Neural cell (in vitro differentiated cells): ENCODE results near the gene GLI2. TPM values are rescaled to one million over a fixed set of nuclear protein-coding genes. Genes with fewer than 3 reads are reported as not detected.

Experiments used
- H2AFZ ChIP-seq: fragments of 200-600, 300-800 bp; sonication (generic), shearing (Covaris generic); 2 replicates; pipeline ENCODE4 v1.6.0; 2014; ENCODE audit warnings: low read depth, mild to moderate bottlenecking, antibody characterized with exemption, low read length, moderate library complexity
- H3F3A ChIP-seq: fragments of 200-600 bp; shearing (Covaris generic); 2 replicates; pipeline ENCODE4 v1.6.1; 2016; ENCODE audit warnings: mild to moderate bottlenecking, moderate library complexity, mixed read lengths, antibody characterized with exemption, low read length; ENCODE audit not compliant: insufficient read depth, poor library complexity, severe bottlenecking
- H3K27ac ChIP-seq: fragments of 200-600, 300-800 bp; sonication (generic), shearing (Covaris generic); 2 replicates; pipeline ENCODE4 v1.5.1; 2014; ENCODE audit warnings: mild to moderate bottlenecking, low read length, moderate library complexity
- H3K27me3 ChIP-seq: fragments of 300-800, 200-600 bp; sonication (generic), shearing (Covaris generic); 2 replicates; pipeline ENCODE4 v1.6.0; 2014; ENCODE audit warnings: mild to moderate bottlenecking, low read depth, low read length, moderate library complexity; ENCODE audit not compliant: insufficient read depth
- H3K36me3 ChIP-seq: fragments of 300-800, 200-600 bp; sonication (generic), shearing (Covaris generic); 2 replicates; pipeline ENCODE4 v1.5.1; 2014; ENCODE audit warnings: mild to moderate bottlenecking, antibody characterized with exemption, low read length, moderate library complexity; ENCODE audit not compliant: insufficient read depth
- H3K4me2 ChIP-seq: fragments of 300-800, 200-600 bp; sonication (generic), shearing (Covaris generic); 2 replicates; pipeline ENCODE4 v1.6.0; 2014; ENCODE audit warnings: mild to moderate bottlenecking, low read length
- H3K4me3 ChIP-seq: fragments of 300-800, 200-600 bp; sonication (generic), shearing (Covaris generic); 2 replicates; pipeline ENCODE4 v1.5.1; 2014; ENCODE audit warnings: mild to moderate bottlenecking, low read length, moderate library complexity
- H3K79me2 ChIP-seq: fragments of 200-600 bp; shearing (Covaris generic); replicated peaks from 2 replicates; pipeline ENCODE4 v1.6.0; 2014; ENCODE audit warnings: mild to moderate bottlenecking, low read length, moderate library complexity; ENCODE audit not compliant: insufficient read depth
- H3K9ac ChIP-seq: fragments of 300-800, 200-600 bp; sonication (generic), shearing (Covaris generic); 2 replicates; pipeline ENCODE4 v1.6.1; 2016; ENCODE audit warnings: mild to moderate bottlenecking, low read length, mixed read lengths
- H3K9me2 ChIP-seq: fragments of 200-600 bp; shearing (Covaris generic); 2 replicates; pipeline ENCODE4 v1.6.1; 2016; ENCODE audit warnings: mild to moderate bottlenecking, low read length, mixed read lengths; ENCODE audit not compliant: insufficient read depth
- H3K9me3 ChIP-seq: fragments of 200-600, 300-800 bp; sonication (generic), shearing (Covaris generic); 2 replicates; pipeline ENCODE4 v1.6.1; 2016; ENCODE audit warnings: mild to moderate bottlenecking, mixed run types, low read length, moderate library complexity, mixed read lengths
- H4K20me1 ChIP-seq: fragments of 200-600 bp; shearing (Covaris generic); 2 replicates; pipeline ENCODE4 v1.6.1; 2016; ENCODE audit warnings: mild to moderate bottlenecking, mixed run types; ENCODE audit not compliant: insufficient read depth
- CTCF ChIP-seq: fragments of 450-650 bp; IDR thresholded peaks from 2 replicates; pipeline ENCODE4 v1.5.1; 2014; ENCODE audit warnings: antibody characterized with exemption, mild to moderate bottlenecking, moderate library complexity; ENCODE audit not compliant: poor library complexity, severe bottlenecking
- EP300 ChIP-seq: fragments of 450-650 bp; conservative IDR thresholded peaks from 2 replicates; pipeline ENCODE4 v1.6.1; 2014; ENCODE audit warnings: antibody characterized with exemption, mild to moderate bottlenecking, moderate library complexity; ENCODE audit not compliant: poor library complexity, severe bottlenecking
- EZH2 ChIP-seq: fragments of 200-600, 300-800 bp; shearing (Covaris generic), sonication (generic); IDR thresholded peaks from 2 replicates; pipeline ENCODE4 v1.6.1; 2014; ENCODE audit warnings: antibody characterized with exemption, low read length, borderline replicate concordance, mild to moderate bottlenecking; ENCODE audit not compliant: insufficient read depth, poor library complexity, severe bottlenecking
- MXI1 ChIP-seq: fragments of 450-650 bp; conservative IDR thresholded peaks from 2 replicates; pipeline ENCODE4 v1.6.1; 2014; ENCODE audit warnings: antibody characterized with exemption, mild to moderate bottlenecking; ENCODE audit not compliant: poor library complexity, severe bottlenecking
- POLR2AphosphoS5 ChIP-seq: IDR thresholded peaks from 2 replicates; pipeline ENCODE4 v1.6.1; 2012
- RAD21 ChIP-seq: fragments of 450-650 bp; conservative IDR thresholded peaks from 2 replicates; pipeline ENCODE4 v1.6.1; 2014; ENCODE audit warnings: antibody characterized with exemption, mild to moderate bottlenecking, moderate library complexity
- SMC3 ChIP-seq: fragments of 450-650 bp; conservative IDR thresholded peaks from 2 replicates; pipeline ENCODE4 v1.6.1; 2014; ENCODE audit warnings: antibody characterized with exemption, mild to moderate bottlenecking, moderate library complexity; ENCODE audit not compliant: poor library complexity
- TAF1 ChIP-seq: IDR thresholded peaks from 2 replicates; pipeline ENCODE4 v1.6.1; 2012; ENCODE audit warnings: low read depth
- polyA plus RNA-seq: library from polyadenylated mRNA; depleted of rRNA; stranded (reverse); fragments of >200 nt; gene quantifications from 2 replicates; pipeline ENCODE4 v1.2.3, GENCODE V29; 2014
- TF ChIP-seq, protein P1 (sequence below): IDR thresholded peaks from 2 replicates; pipeline ENCODE4 v1.6.1; 2012; ENCODE audit warnings: borderline replicate concordance

GLI2 gene
- polyA plus RNA-seq, 1 donor from 2014 or later, result 0.14 TPM

DNA sequence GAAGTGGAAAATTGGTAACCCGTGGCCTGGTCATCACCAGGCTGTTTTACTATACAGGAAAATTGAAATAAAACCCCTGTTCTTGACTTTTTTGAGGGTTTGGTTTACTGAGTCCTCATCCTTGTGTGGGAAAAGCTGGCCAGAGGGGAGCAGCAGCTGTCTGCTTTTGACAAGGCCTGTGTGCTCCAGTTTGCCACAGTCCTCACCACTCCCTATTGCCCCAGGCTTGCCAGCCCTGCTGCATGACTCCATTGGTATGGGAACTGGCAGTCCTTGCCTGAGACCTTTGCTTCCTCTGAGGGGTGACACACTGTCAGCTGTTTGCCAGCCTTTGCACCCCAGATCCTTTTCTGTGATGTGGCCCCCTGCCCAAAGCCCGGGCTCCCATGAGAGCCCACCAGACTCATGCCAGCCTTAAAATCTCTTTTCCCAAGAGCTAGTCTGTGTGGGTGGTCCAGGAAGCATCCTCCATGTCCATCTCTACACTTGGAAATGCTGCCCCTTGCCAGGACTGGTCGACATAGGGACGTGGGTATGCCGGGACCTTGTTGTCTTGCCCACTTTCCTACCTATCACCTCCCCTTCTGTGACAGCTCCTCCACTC, 39.0 kb downstream of the GLI2 start:
- Histone ChIP-seq H3K79me2 (peaks cover 43% of the 10 kb centered on the region), H4K20me1 (no peaks in the 10 kb centered on the region)
- TF ChIP-seq EZH2, result no peak
- TF ChIP-seq TAF1, result no peak
- no peak for TF ChIP-seq EP300
- TF ChIP-seq SMC3, result no peak
- TF ChIP-seq POLR2AphosphoS5, result no peak
- no peak for TF ChIP-seq CTCF
- no peak for TF ChIP-seq RAD21
- TF ChIP-seq, protein P1, sequence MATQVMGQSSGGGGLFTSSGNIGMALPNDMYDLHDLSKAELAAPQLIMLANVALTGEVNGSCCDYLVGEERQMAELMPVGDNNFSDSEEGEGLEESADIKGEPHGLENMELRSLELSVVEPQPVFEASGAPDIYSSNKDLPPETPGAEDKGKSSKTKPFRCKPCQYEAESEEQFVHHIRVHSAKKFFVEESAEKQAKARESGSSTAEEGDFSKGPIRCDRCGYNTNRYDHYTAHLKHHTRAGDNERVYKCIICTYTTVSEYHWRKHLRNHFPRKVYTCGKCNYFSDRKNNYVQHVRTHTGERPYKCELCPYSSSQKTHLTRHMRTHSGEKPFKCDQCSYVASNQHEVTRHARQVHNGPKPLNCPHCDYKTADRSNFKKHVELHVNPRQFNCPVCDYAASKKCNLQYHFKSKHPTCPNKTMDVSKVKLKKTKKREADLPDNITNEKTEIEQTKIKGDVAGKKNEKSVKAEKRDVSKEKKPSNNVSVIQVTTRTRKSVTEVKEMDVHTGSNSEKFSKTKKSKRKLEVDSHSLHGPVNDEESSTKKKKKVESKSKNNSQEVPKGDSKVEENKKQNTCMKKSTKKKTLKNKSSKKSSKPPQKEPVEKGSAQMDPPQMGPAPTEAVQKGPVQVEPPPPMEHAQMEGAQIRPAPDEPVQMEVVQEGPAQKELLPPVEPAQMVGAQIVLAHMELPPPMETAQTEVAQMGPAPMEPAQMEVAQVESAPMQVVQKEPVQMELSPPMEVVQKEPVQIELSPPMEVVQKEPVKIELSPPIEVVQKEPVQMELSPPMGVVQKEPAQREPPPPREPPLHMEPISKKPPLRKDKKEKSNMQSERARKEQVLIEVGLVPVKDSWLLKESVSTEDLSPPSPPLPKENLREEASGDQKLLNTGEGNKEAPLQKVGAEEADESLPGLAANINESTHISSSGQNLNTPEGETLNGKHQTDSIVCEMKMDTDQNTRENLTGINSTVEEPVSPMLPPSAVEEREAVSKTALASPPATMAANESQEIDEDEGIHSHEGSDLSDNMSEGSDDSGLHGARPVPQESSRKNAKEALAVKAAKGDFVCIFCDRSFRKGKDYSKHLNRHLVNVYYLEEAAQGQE, result no peak
- no peak for TF ChIP-seq MXI1

DNA sequence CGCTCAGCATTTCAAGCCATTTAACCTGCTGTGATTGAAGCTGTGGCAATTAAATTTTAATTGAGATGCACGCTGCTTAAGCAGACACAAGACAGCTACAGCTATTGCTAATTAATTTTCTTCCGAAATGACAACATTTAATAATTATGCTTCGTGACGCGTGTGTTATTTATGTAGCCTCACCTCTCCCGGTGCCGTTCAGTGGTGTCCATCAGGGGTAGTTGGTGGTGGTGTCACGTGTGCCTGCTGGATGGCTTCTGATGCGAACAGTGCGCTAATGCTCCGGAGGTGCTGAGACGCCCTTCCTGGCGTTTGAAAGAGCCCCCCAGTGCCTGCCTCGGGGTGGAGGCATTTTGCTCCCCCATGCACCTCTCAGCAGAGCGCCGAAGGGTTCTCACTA, 39.5 kb downstream of the GLI2 start:
- TF ChIP-seq EP300 (no peak), EZH2 (no peak), SMC3 (no peak), CTCF (no peak), MXI1 (no peak), TAF1 (no peak), POLR2AphosphoS5 (no peak), RAD21 (no peak)
- TF ChIP-seq, protein P1, result no peak
- Histone ChIP-seq H3K79me2 (peaks cover 38% of the 10 kb centered on the region), H3K9me3 (no peaks in the 10 kb centered on the region), H3F3A (no peaks in the 10 kb centered on the region), H3K4me3 (no peak overlapping the region), H3K27ac (no peak overlapping the region), H3K9ac (no peak overlapping the region), H3K36me3 (no peaks in the 10 kb centered on the region), H3K9me2 (no peaks in the 10 kb centered on the region), H2AFZ (no peak overlapping the region), H4K20me1 (no peaks in the 10 kb centered on the region), H3K27me3 (no peaks in the 10 kb centered on the region), H3K4me2 (no peak overlapping the region)

More for the DNA sequence above, 39.0 kb downstream of the GLI2 start:
- Histone ChIP-seq H3K4me2 (no peak overlapping the region), H3K9me2 (no peaks in the 10 kb centered on the region), H3K9me3 (no peaks in the 10 kb centered on the region), H3K36me3 (no peaks in the 10 kb centered on the region), H3F3A (no peaks in the 10 kb centered on the region), H3K9ac (no peak overlapping the region), H3K27ac (no peak overlapping the region), H3K4me3 (no peak overlapping the region), H2AFZ (no peak overlapping the region), H3K27me3 (no peaks in the 10 kb centered on the region)
